HepG2 (cell line): ENCODE results near the gene FBXO41. TPM values are rescaled to one million over a fixed set of nuclear protein-coding genes. Genes with fewer than 3 reads are reported as not detected.

Experiments
- AKAP8 ChIP-seq: sonication (generic); formaldehyde crosslinking; IDR thresholded peaks from 2 replicates; pipeline ENCODE4 v1.5.1; 2020; ENCODE audit warnings: mild to moderate bottlenecking, missing genetic modification reagents
- ATAD3A ChIP-seq: sonication (generic); formaldehyde crosslinking; IDR thresholded peaks from 2 replicates; pipeline ENCODE4 v1.4.0; 2020; ENCODE audit warnings: missing genetic modification reagents
- GFI1 ChIP-seq: sonication (generic); formaldehyde crosslinking; IDR thresholded peaks from 2 replicates; pipeline ENCODE4 v1.5.0; 2020; ENCODE audit warnings: missing genetic modification reagents, mild to moderate bottlenecking, borderline replicate concordance
- GPBP1L1 ChIP-seq: sonication (generic); formaldehyde crosslinking; IDR thresholded peaks from 2 replicates; pipeline ENCODE4 v1.5.0; 2020; ENCODE audit warnings: mild to moderate bottlenecking, missing genetic modification reagents
- GPN1 ChIP-seq: sonication (generic); formaldehyde crosslinking; IDR thresholded peaks from 2 replicates; pipeline ENCODE4 v1.5.1; 2020; ENCODE audit warnings: missing genetic modification reagents, borderline replicate concordance
- HOXA9 ChIP-seq: sonication (generic); formaldehyde crosslinking; IDR thresholded peaks from 2 replicates; pipeline ENCODE4 v1.8.1; 2022; ENCODE audit warnings: missing genetic modification reagents, mild to moderate bottlenecking, moderate library complexity, borderline replicate concordance
- MTA3 ChIP-seq: sonication (generic); formaldehyde crosslinking; IDR thresholded peaks from 2 replicates; pipeline ENCODE4 v1.4.0; 2020; ENCODE audit warnings: missing genetic modification reagents
- MTF2 ChIP-seq: sonication (generic); formaldehyde crosslinking; IDR thresholded peaks from 2 replicates; pipeline ENCODE4 v1.5.0; 2020; ENCODE audit warnings: missing genetic modification reagents, borderline replicate concordance
- NFAT5 ChIP-seq: sonication (generic); formaldehyde crosslinking; IDR thresholded peaks from 2 replicates; pipeline ENCODE4 v1.4.0; 2020; ENCODE audit warnings: missing genetic modification reagents
- NFYC ChIP-seq: IDR thresholded peaks from 2 replicates; pipeline ENCODE4 v1.6.1; 2016; ENCODE audit warnings: missing genetic modification reagents, missing compliant biosample characterization
- ONECUT2 ChIP-seq: sonication (generic); formaldehyde crosslinking; IDR thresholded peaks from 2 replicates; pipeline ENCODE4 v1.4.0; 2020; ENCODE audit warnings: missing genetic modification reagents
- SMAD3 ChIP-seq: sonication (generic); formaldehyde crosslinking; IDR thresholded peaks from 2 replicates; pipeline ENCODE4 v1.4.0; 2020; ENCODE audit warnings: missing genetic modification reagents
- SMARCC2 ChIP-seq: fragments of 450-650 bp; IDR thresholded peaks from 2 replicates; pipeline ENCODE4 v1.6.1; 2017; ENCODE audit warnings: antibody characterized with exemption, mild to moderate bottlenecking
- ZBTB49 ChIP-seq: sonication (generic); formaldehyde crosslinking; IDR thresholded peaks from 2 replicates; pipeline ENCODE4 v1.4.0; 2020; ENCODE audit warnings: missing genetic modification reagents, borderline replicate concordance
- ZNF292 ChIP-seq: sonication (generic); formaldehyde crosslinking; IDR thresholded peaks from 2 replicates; pipeline ENCODE4 v1.8.1; 2022; ENCODE audit warnings: mild to moderate bottlenecking, low read depth, missing genetic modification reagents, borderline replicate concordance
- ZNF333 ChIP-seq: sonication (generic); formaldehyde crosslinking; IDR thresholded peaks from 2 replicates; pipeline ENCODE4 v1.4.0; 2020; ENCODE audit warnings: mild to moderate bottlenecking, missing genetic modification reagents, borderline replicate concordance
- ZNF674 ChIP-seq: sonication (generic); formaldehyde crosslinking; IDR thresholded peaks from 2 replicates; pipeline ENCODE4 v1.5.0; 2020; ENCODE audit warnings: low read depth, mild to moderate bottlenecking, missing genetic modification reagents
- ZSCAN30 ChIP-seq: sonication (generic); formaldehyde crosslinking; IDR thresholded peaks from 2 replicates; pipeline ENCODE4 v1.5.0; 2020; ENCODE audit warnings: mild to moderate bottlenecking, missing genetic modification reagents
- polyA plus RNA-seq, 8 experiments: library from polyadenylated mRNA; depleted of rRNA in 3 of 8; stranded (reverse) in 7 of 8; unstranded in 1 of 8; fragments of >200 nt; fragmentation: Illumina TruSeq in 4 of 8; extraction: Trizol in 4 of 8; gene quantifications; 2 replicates each; pipeline versions ENCODE4 v1.2.1 to v1.2.3, GENCODE V29; 2011 to 2016; ENCODE audit warnings: low read depth in 4 of 8, missing spikeins in 1 of 8, mixed read lengths in 1 of 8; ENCODE audit not compliant: insufficient read depth in 1 of 8
- total RNA-seq, 5 experiments: library from RNA; depleted of rRNA; stranded (reverse); fragments of >200 nt; fragmentation: Illumina TruSeq; extraction: Trizol; gene quantifications; 2 replicates each; pipeline ENCODE4 v1.2.3, GENCODE V29; 2016; ENCODE audit warnings: low read depth in 1 of 5
- TF ChIP-seq, protein P1 (sequence below): sonication (generic); formaldehyde crosslinking; conservative IDR thresholded peaks from 2 replicates; pipeline ENCODE4 v1.4.0; 2020; ENCODE audit warnings: missing genetic modification reagents

FBXO41 gene
- total and polyA plus RNA-seq, 2 of the 13 experiments (the other 11 are each of a cell fraction or from before 2014, with no cell fraction given): 4.2 to 10.3 TPM

DNA sequence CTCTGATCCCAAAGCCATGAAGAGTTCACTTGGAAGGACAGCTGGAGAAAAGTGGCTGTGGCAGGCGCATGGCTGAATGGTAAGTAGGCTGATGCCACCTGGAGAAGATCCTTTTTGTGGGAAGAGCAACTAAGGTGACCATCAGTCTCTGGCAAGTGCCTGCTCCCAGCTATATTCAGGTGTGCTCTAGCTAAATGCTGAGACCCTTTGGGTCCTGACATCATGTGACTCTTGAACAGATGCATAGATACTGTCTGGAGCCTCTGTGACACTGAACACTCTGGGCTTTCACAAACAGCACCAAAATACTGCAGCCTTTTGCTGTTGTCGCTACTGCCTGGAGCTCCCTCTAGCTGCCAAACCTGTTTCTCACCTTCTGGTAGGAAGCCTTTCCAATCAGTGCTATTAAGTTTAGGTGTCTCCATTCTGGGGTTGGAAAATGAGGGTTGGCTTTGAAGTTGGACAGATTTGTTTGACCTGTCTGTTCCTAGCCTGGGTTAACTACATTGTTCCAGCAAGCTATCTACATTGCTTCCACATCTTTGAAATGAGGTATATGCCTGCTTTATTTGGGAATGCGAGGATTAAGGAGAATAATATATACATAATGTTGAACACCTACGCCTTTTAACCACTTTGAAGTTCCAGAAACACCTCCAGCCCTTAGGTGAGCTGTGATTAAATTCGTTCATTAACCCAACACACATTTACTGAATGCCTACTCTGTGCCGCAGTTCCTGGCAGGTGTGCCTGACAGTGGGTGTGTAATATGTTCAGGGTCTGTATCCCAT is 6.0 kb upstream of the FBXO41 start (continued):
- TF ChIP-seq ZNF333 (no peak), GFI1 (CRISPR knock-in tag) (peak; percentile 65; the same call in 1 of the 2 replicates), ZBTB49 (CRISPR knock-in tag) (no peak), MTA3 (CRISPR knock-in tag) (no peak), ATAD3A (CRISPR knock-in tag) (no peak), AKAP8 (no peak), SMAD3 (CRISPR knock-in tag) (peak; percentile 54; the same call in 1 of the 2 replicates), NFAT5 (CRISPR knock-in tag) (no peak), SMARCC2 (no peak), MTF2 (CRISPR knock-in tag) (no peak), ZSCAN30 (CRISPR knock-in tag) (no peak), ONECUT2 (CRISPR knock-in tag) (no peak), NFYC (CRISPR knock-in tag) (no peak), ZNF292 (no peak), HOXA9 (CRISPR knock-in tag) (no peak), GPBP1L1 (CRISPR knock-in tag) (no peak), GPN1 (CRISPR knock-in tag) (no peak), ZNF674 (CRISPR knock-in tag) (no peak)
- TF ChIP-seq, protein P1, sequence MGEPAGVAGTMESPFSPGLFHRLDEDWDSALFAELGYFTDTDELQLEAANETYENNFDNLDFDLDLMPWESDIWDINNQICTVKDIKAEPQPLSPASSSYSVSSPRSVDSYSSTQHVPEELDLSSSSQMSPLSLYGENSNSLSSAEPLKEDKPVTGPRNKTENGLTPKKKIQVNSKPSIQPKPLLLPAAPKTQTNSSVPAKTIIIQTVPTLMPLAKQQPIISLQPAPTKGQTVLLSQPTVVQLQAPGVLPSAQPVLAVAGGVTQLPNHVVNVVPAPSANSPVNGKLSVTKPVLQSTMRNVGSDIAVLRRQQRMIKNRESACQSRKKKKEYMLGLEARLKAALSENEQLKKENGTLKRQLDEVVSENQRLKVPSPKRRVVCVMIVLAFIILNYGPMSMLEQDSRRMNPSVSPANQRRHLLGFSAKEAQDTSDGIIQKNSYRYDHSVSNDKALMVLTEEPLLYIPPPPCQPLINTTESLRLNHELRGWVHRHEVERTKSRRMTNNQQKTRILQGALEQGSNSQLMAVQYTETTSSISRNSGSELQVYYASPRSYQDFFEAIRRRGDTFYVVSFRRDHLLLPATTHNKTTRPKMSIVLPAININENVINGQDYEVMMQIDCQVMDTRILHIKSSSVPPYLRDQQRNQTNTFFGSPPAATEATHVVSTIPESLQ (CRISPR knock-in tag): no peak
